Measurements from ENCODE around the gene ACSBG1. TPM values are rescaled to one million over a fixed set of nuclear protein-coding genes. Genes with fewer than 3 reads are reported as not detected.
A peak's percentile ranks its signal among the peaks of the same experiment; 100 is the strongest.

Gene ACSBG1
- total and polyA plus RNA-seq, 2 of the 8 experiments (the other 6 are each of a cell fraction or from before 2014, with no cell fraction given): 5.4 to 7.1 TPM

DNA sequence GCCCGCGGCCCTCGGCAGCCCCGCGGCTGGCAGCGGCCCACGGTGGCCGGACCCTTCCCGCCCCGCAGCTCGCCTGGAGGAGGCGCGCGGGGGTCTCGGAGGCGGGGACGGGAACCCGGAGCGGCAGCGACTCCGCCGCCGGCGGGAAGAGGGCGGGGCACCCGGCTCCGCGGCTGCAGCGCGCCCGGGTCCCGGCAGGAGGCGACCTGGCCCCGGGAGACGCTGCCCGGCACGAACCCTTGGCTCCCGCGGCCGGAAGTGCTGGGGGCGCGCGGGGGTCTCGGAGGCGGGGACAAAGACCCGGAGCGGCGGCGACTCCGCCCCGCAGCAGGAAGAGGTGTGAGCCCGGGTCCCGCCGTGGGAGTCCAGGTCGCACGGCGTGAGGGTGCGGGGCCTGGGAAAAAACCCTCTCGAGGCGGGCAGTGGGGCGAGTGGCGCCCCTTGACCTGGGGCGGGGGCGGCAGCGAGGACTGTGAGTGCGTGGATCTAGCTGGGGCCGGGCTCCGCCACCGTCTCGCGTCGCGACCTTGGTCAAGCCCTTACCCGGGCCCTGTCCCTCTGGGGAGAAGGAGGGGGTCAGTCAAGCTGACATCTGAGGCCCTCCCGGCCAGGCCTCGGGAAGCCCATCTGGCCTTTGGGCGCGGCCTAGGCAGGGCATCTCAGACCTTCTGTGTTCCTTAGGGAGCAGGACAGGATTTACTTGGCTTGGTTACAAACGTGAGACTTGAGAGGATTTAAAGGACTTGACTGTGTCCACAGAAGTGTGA lies 102.9 kb downstream of the ACSBG1 start, which contains the start of gene CIB2 (continued):
- TF ChIP-seq, protein P1, sequence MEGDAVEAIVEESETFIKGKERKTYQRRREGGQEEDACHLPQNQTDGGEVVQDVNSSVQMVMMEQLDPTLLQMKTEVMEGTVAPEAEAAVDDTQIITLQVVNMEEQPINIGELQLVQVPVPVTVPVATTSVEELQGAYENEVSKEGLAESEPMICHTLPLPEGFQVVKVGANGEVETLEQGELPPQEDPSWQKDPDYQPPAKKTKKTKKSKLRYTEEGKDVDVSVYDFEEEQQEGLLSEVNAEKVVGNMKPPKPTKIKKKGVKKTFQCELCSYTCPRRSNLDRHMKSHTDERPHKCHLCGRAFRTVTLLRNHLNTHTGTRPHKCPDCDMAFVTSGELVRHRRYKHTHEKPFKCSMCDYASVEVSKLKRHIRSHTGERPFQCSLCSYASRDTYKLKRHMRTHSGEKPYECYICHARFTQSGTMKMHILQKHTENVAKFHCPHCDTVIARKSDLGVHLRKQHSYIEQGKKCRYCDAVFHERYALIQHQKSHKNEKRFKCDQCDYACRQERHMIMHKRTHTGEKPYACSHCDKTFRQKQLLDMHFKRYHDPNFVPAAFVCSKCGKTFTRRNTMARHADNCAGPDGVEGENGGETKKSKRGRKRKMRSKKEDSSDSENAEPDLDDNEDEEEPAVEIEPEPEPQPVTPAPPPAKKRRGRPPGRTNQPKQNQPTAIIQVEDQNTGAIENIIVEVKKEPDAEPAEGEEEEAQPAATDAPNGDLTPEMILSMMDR (IDR thresholded peaks at IDR 0.05; ENCODE audit: control extremely low read depth in 1 of 3, insufficient read depth in 1 of 3, low read depth in 1 of 3, low read length in 3 of 3): peak; percentile 48 to 82 (median 57)
- TF ChIP-seq JUND (IDR thresholded peaks at IDR 0.05; ENCODE audit: low read length) (no peak), BRCA1 (IDR thresholded peaks at IDR 0.05; ENCODE audit: low read depth, low read length) (no peak), RAD21 (IDR thresholded peaks at IDR 0.05 in 1 of 2, conservative IDR thresholded peaks at IDR 0.05 in 1 of 2; ENCODE audit: low read depth in 2 of 2, low read length in 2 of 2) (peak; percentile 55 to 69), YY1 (IDR thresholded peaks at IDR 0.05; ENCODE audit: low read depth, low read length) (0 out of 2 replicates have a peak, but pooled peaks have one; percentile 19), RFX5 (IDR thresholded peaks at IDR 0.05; ENCODE audit: borderline replicate concordance, low read depth, low read length) (no peak), CBX8 (IDR thresholded peaks at IDR 0.05; ENCODE audit: borderline replicate concordance, low read depth, low read length) (no peak), HDAC6 (IDR thresholded peaks at IDR 0.05; ENCODE audit: low read depth, low read length) (no peak), KDM1A (IDR thresholded peaks at IDR 0.05; ENCODE audit: borderline replicate concordance, low read length) (no peak), CEBPB (IDR thresholded peaks at IDR 0.05; ENCODE audit: low read depth, low read length) (0 out of 2 replicates have a peak, but pooled peaks have one; percentile 1), EP300 (IDR thresholded peaks at IDR 0.05; ENCODE audit: borderline replicate concordance in 1 of 2, low read depth in 2 of 2, low read length in 2 of 2) (0 out of 3 replicates have a peak, but pooled peaks of 1 of the 2 experiments have one; percentile 26), FOSL1 (IDR thresholded peaks at IDR 0.05; ENCODE audit: insufficient read depth, low read depth, low read length) (no peak), SP1 (IDR thresholded peaks at IDR 0.05; ENCODE audit: low read depth, low read length) (no peak), KDM4A (IDR thresholded peaks at IDR 0.05; ENCODE audit: low read depth, low read length, severe bottlenecking) (peak; percentile 84), JUN (IDR thresholded peaks at IDR 0.05; ENCODE audit: low read depth, low read length) (no peak), SIN3A (conservative IDR thresholded peaks at IDR 0.05 in 1 of 2, IDR thresholded peaks at IDR 0.05 in 1 of 2; ENCODE audit: low read depth in 1 of 2, low read length in 2 of 2) (peak in 1 of 2 experiments; percentile 23; a peak in 1 of 4 replicates)
- TF ChIP-seq, protein P2, sequence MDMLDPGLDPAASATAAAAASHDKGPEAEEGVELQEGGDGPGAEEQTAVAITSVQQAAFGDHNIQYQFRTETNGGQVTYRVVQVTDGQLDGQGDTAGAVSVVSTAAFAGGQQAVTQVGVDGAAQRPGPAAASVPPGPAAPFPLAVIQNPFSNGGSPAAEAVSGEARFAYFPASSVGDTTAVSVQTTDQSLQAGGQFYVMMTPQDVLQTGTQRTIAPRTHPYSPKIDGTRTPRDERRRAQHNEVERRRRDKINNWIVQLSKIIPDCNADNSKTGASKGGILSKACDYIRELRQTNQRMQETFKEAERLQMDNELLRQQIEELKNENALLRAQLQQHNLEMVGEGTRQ (IDR thresholded peaks at IDR 0.05; ENCODE audit: low read length): no peak
- TF ChIP-seq, protein P3, sequence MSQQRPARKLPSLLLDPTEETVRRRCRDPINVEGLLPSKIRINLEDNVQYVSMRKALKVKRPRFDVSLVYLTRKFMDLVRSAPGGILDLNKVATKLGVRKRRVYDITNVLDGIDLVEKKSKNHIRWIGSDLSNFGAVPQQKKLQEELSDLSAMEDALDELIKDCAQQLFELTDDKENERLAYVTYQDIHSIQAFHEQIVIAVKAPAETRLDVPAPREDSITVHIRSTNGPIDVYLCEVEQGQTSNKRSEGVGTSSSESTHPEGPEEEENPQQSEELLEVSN (IDR thresholded peaks at IDR 0.05): 0 out of 2 replicates have a peak, but pooled peaks have one; percentile 5

Data from H1 (cell line).